Esophagus squamous epithelium (tissue), 5 donors: Measurements from ENCODE around the gene SELENOO. TPM values are rescaled to one million over a fixed set of nuclear protein-coding genes. Genes with fewer than 3 reads are reported as not detected.
A peak's percentile ranks its signal among the peaks of the same experiment; 100 is the strongest.

Experiments used
- DNase-seq: peaks from one replicate; lab custom pipeline; 2025; lab: John Stamatoyannopoulos, UW
- H3K27ac ChIP-seq, 4 donors: fragments of 200-600 bp; sonication (generic); one replicate each; pipeline ENCODE4 v1.5.1; 2016 to 2019; ENCODE audit warnings: mild to moderate bottlenecking in 1 of 4
- H3K27me3 ChIP-seq, 4 donors: fragments of 200-600 bp; sonication (generic); 1 replicate in 3 of 4; 2 replicates in 1 of 4; pipeline versions ENCODE4 v1.5.1 to v1.6.0; 2017 to 2021; ENCODE audit warnings: antibody characterized with exemption in 1 of 4
- H3K36me3 ChIP-seq, 3 donors: fragments of 200-600 bp; sonication (generic); one replicate each; pipeline ENCODE4 v1.5.1; 2016 to 2019
- H3K4me1 ChIP-seq, 3 donors: fragments of 200-600 bp; sonication (generic); one replicate each; pipeline ENCODE4 v1.5.1; 2017 to 2019
- H3K4me3 ChIP-seq, 4 donors: fragments of 200-600 bp; sonication (generic); 1 replicate in 3 of 4; 2 replicates in 1 of 4; pipeline ENCODE4 v1.5.1; 2016 to 2019; ENCODE audit warnings: mild to moderate bottlenecking in 2 of 4, moderate library complexity in 1 of 4
- H3K9me3 ChIP-seq, 3 donors: fragments of 200-600 bp; sonication (generic); one replicate each; pipeline ENCODE4 v1.5.1; 2016 to 2019
- CTCF ChIP-seq, 6 experiments: fragments of 450-650 bp in 4 of 6; fragments of 200-600 bp in 2 of 6; sonication (generic) in 2 of 6; IDR thresholded peaks; one replicate each; pipeline ENCODE4 v1.5.1; 2016 to 2019; ENCODE audit warnings: antibody characterized with exemption in 6 of 6, mild to moderate bottlenecking in 4 of 6, moderate library complexity in 4 of 6
- POLR2A ChIP-seq, 4 donors: fragments of 450-650 bp; IDR thresholded peaks; one replicate each; pipeline ENCODE4 v1.6.1; 2017; ENCODE audit warnings: antibody characterized with exemption in 4 of 4, mild to moderate bottlenecking in 4 of 4, moderate library complexity in 3 of 4
- WGBS, 2 donors: methylation state at CpG; one replicate each; pipeline ENCODE4 v1.1.5; 2018; 5-methylcytosine and 5-hydroxymethylcytosine counted together
- intact Hi-C: fragments of 100-400 bp; cut with DNase I; formaldehyde crosslinking; loops from one replicate; pipeline ENCODE4 v1.15.0; 2022
- total RNA-seq, 4 donors: library from RNA; depleted of rRNA; stranded (reverse); fragments of >200 nt; gene quantifications; one replicate each; pipeline ENCODE4 v1.1.0, GENCODE V29; 2016
- donor health status: DM: yes; HTN: yes; CAD: no.

The SELENOO gene
- total RNA-seq, 4 donors from 2014 or later, result 23.9 to 36.3 (median 27.0) TPM

- TF ChIP-seq POLR2A (IDR thresholded peaks at IDR 0.05), result peak in 3 of 4 donors; percentile 82
- TF ChIP-seq CTCF (IDR thresholded peaks at IDR 0.05), result peak in 4 of 6 experiments; percentile 9 to 66 (median 52)
- peak; percentile 69 for DNase-seq
- H3K36me3 ChIP-seq, result peaks cover 0 to 36% (median 8%) of the 10 kb centered on the region in 3 donors
- H3K27me3 ChIP-seq, result no peaks in the 10 kb centered on the region
- WGBS, 2 donors, result 0% methylated on average over 1 to 7 of the region's 76 CpGs
- H3K9me3 ChIP-seq, result no peaks in the 10 kb centered on the region
- H3K27ac ChIP-seq, result peak within 1 kb of the TSS; percentile 90 to 98 (median 96)
- H3K4me3 ChIP-seq, result peak within 1 kb of the TSS; percentile 69 to 97 (median 86)
- peaks cover 30 to 85% (median 52%) of the 10 kb centered on the region in 3 donors for H3K4me1 ChIP-seq
- intact Hi-C loops, result loop anchor here (5.0 kb wide), 1 partner anchor 98 kb away; the partner anchor contains the start of gene PPP6R2
These were observed 43.8 kb downstream of the SELENOO start, which contains the start of gene TUBGCP6 for GRCh38 chr22:50244420-50245213. TUBGCP6 (minus strand) TSS chr22:50245023; CDS start chr22:50244459, 564 bp downstream.

- H3K4me1 ChIP-seq, result peaks cover 38 to 93% (median 59%) of the 10 kb centered on the region in 3 donors
- H3K27ac ChIP-seq, result peak overlapping the region; percentile 90 to 98 (median 96)
- peak overlapping the region; percentile 69 to 97 (median 86) for H3K4me3 ChIP-seq
- 0% methylated on average over 1 to 12 of the region's 53 CpGs for WGBS, 2 donors
- no peaks in the 10 kb centered on the region for H3K27me3 ChIP-seq
- DNase-seq, result no peak
- intact Hi-C loops, result loop anchor here (5.0 kb wide), 1 partner anchor 97 kb away; the partner anchor contains the start of gene PPP6R2
- no peaks in the 10 kb centered on the region for H3K9me3 ChIP-seq
- H3K36me3 ChIP-seq, result peaks cover 0 to 28% (median 8%) of the 10 kb centered on the region in 3 donors
- TF ChIP-seq CTCF (IDR thresholded peaks at IDR 0.05), result no peak
- no peak for TF ChIP-seq POLR2A (IDR thresholded peaks at IDR 0.05)
These were observed 44.6 kb downstream of the SELENOO start for GRCh38 chr22:50245214-50246072.

- peak overlapping the region; percentile 22 to 98 (median 92) for H3K27ac ChIP-seq
These were observed 45.7 kb downstream of the SELENOO start for GRCh38 chr22:50246242-50247175.

More at GRCh38 chr22:50246242-50247175, 45.7 kb downstream of the SELENOO start:
- TF ChIP-seq POLR2A (IDR thresholded peaks at IDR 0.05) (no peak), CTCF (IDR thresholded peaks at IDR 0.05) (peak in 2 of 6 experiments; percentile 21 to 40)
- Histone ChIP-seq H3K4me3 (no peak overlapping the region), H3K27me3 (no peaks in the 10 kb centered on the region), H3K36me3 (peaks cover 0 to 25% (median 8%) of the 10 kb centered on the region in 3 donors), H3K4me1 (peaks cover 41 to 93% (median 56%) of the 10 kb centered on the region in 3 donors), H3K9me3 (no peaks in the 10 kb centered on the region)
- intact Hi-C loops, result loop anchor here (5.0 kb wide), 1 partner anchor 96 kb away; the partner anchor contains the start of gene PPP6R2
- no peak for DNase-seq
- WGBS, 2 donors, result 87 to 91% methylated on average over 4 to 8 of the region's 20 CpGs
